NT2/D1 (cell line): ENCODE results near the gene C19orf12.

Experiments
- SUZ12 ChIP-seq: IDR thresholded peaks from 2 replicates; pipeline ENCODE4 v1.6.1; 2011; ENCODE audit not compliant: insufficient read length, insufficient read depth; ENCODE audit errors: extremely low read depth
- YY1 ChIP-seq: IDR thresholded peaks from 2 replicates; pipeline ENCODE4 v1.6.1; 2011; ENCODE audit not compliant: insufficient read length, insufficient read depth

DNA sequence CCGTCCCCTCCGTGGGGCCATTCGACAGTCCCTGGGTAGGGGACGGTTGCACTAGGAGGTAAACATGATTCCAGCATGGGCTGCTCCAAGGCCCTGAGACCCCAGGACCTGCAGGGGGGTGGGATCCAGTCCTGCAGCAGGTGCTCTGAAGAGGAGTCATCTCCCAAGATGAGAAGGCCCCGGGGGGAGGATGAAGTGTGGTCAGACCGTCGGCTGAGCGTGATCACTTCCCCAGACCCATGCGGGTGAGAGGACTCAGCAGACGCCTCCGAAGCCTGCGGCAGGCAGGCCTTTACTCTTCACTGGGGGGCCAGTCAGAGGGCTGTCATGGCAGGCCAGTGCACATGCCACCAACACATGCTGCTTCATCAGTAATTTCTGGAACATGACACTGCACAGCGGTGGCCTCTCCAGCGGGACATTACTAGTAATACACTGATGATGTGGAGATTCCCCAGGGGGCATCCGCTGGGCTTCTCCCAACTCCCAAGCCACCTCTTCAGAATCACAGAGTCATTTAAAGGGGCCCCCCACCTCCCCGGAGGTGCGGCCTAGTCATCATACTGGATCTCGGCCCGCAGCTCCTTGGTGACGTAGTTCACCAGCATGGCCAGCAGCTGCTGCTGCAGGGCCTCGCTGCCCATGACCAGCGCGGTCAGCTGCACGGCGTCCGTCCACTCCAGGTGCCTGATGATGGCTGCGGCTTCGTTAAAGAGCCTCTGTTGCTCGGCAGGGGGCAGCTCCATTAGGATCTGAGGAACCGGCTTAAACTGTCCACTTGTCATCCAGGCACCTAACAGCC is 12.7 kb downstream of the C19orf12 start:
- no peak for TF ChIP-seq YY1
- TF ChIP-seq SUZ12 = no peak
